HepG2 (cell line): ENCODE data around the gene SDC1. TPM values are rescaled to one million over a fixed set of nuclear protein-coding genes. Genes with fewer than 3 reads are reported as not detected.

ENCODE experiments used
- ARID5B ChIP-seq: IDR thresholded peaks from 2 replicates; pipeline ENCODE4 v1.4.0; 2020; ENCODE audit warnings: mild to moderate bottlenecking, missing genetic modification reagents
- CREB1 ChIP-seq, 2 experiments: fragments of 450-650 bp in 1 of 2; IDR thresholded peaks; 2 replicates each; pipeline ENCODE4 v1.6.1; 2016 to 2017; ENCODE audit warnings: control low read depth in 1 of 2, mild to moderate bottlenecking in 1 of 2, missing compliant biosample characterization in 1 of 2, missing genetic modification characterization in 1 of 2
- DPF2 ChIP-seq: sonication (generic); formaldehyde crosslinking; IDR thresholded peaks from 2 replicates; pipeline ENCODE4 v1.4.0; 2020; ENCODE audit warnings: mild to moderate bottlenecking, low read depth, missing genetic modification reagents, borderline replicate concordance
- EED ChIP-seq: sonication (generic); formaldehyde crosslinking; IDR thresholded peaks from 2 replicates; pipeline ENCODE4 v1.5.0; 2020; ENCODE audit warnings: mild to moderate bottlenecking, missing genetic modification reagents
- KDM5A ChIP-seq: fragments of 200-600 bp; sonication (generic); IDR thresholded peaks from 2 replicates; pipeline ENCODE4 v1.7.0; 2018; ENCODE audit warnings: antibody characterized with exemption, mild to moderate bottlenecking, low read length, borderline replicate concordance
- PHF5A ChIP-seq: IDR thresholded peaks from one replicate; pipeline ENCODE4 v1.6.1; 2018; ENCODE audit warnings: low read depth, missing genetic modification reagents; ENCODE audit not compliant: unreplicated experiment
- RAD51 ChIP-seq: fragments of 450-650 bp; IDR thresholded peaks from 2 replicates; pipeline ENCODE4 v1.6.1; 2016; ENCODE audit warnings: borderline replicate concordance
- SRSF9 ChIP-seq: fragments of 200-400 bp; formaldehyde crosslinking; IDR thresholded peaks from 2 replicates; pipeline ENCODE4 v1.6.1; 2018; ENCODE audit warnings: borderline replicate concordance, mild to moderate bottlenecking, low read depth, low read length; ENCODE audit not compliant: insufficient read depth, poor library complexity, severe bottlenecking
- TERF1 ChIP-seq: sonication (generic); formaldehyde crosslinking; IDR thresholded peaks from 2 replicates; pipeline ENCODE4 v1.8.0; 2022; ENCODE audit warnings: mild to moderate bottlenecking, missing genetic modification reagents, moderate library complexity
- ZBTB39 ChIP-seq: sonication (generic); formaldehyde crosslinking; IDR thresholded peaks from 2 replicates; pipeline ENCODE4 v1.5.0; 2020; ENCODE audit warnings: missing genetic modification reagents
- ZFX ChIP-seq: sonication (generic); formaldehyde crosslinking; IDR thresholded peaks from 2 replicates; pipeline ENCODE4 v1.4.0; 2020; ENCODE audit warnings: mild to moderate bottlenecking, low read depth, missing genetic modification reagents, moderate library complexity
- ZNF121 ChIP-seq: sonication (generic); formaldehyde crosslinking; IDR thresholded peaks from 2 replicates; pipeline ENCODE4 v1.5.0; 2020; ENCODE audit warnings: mild to moderate bottlenecking, missing genetic modification reagents
- ZNF580 ChIP-seq: IDR thresholded peaks from 2 replicates; pipeline ENCODE4 v1.6.1; 2016; ENCODE audit warnings: low read depth, borderline replicate concordance
- ZNF619 ChIP-seq: sonication (generic); formaldehyde crosslinking; IDR thresholded peaks from 2 replicates; pipeline ENCODE4 v1.4.0; 2020; ENCODE audit warnings: mild to moderate bottlenecking, missing genetic modification reagents
- ZNF75D ChIP-seq: sonication (generic); formaldehyde crosslinking; IDR thresholded peaks from 2 replicates; pipeline ENCODE4 v1.8.1; 2023; ENCODE audit warnings: missing genetic modification reagents, mild to moderate bottlenecking, borderline replicate concordance
- polyA plus RNA-seq, 8 experiments: library from polyadenylated mRNA; depleted of rRNA in 3 of 8; stranded (reverse) in 7 of 8; unstranded in 1 of 8; fragments of >200 nt; fragmentation: Illumina TruSeq in 4 of 8; extraction: Trizol in 4 of 8; gene quantifications; 2 replicates each; pipeline versions ENCODE4 v1.2.1 to v1.2.3, GENCODE V29; 2011 to 2016; ENCODE audit warnings: low read depth in 4 of 8, missing spikeins in 1 of 8, mixed read lengths in 1 of 8; ENCODE audit not compliant: insufficient read depth in 1 of 8
- total RNA-seq, 5 experiments: library from RNA; depleted of rRNA; stranded (reverse); fragments of >200 nt; fragmentation: Illumina TruSeq; extraction: Trizol; gene quantifications; 2 replicates each; pipeline ENCODE4 v1.2.3, GENCODE V29; 2016; ENCODE audit warnings: low read depth in 1 of 5
- TF ChIP-seq, protein P1 (sequence below): sonication (generic); formaldehyde crosslinking; IDR thresholded peaks from 2 replicates; pipeline ENCODE4 v1.4.0; 2020; ENCODE audit warnings: missing genetic modification reagents

Gene SDC1
- total and polyA plus RNA-seq, 2 of the 13 experiments (the other 11 are each of a cell fraction or from before 2014, with no cell fraction given): 108 to 119 TPM

DNA sequence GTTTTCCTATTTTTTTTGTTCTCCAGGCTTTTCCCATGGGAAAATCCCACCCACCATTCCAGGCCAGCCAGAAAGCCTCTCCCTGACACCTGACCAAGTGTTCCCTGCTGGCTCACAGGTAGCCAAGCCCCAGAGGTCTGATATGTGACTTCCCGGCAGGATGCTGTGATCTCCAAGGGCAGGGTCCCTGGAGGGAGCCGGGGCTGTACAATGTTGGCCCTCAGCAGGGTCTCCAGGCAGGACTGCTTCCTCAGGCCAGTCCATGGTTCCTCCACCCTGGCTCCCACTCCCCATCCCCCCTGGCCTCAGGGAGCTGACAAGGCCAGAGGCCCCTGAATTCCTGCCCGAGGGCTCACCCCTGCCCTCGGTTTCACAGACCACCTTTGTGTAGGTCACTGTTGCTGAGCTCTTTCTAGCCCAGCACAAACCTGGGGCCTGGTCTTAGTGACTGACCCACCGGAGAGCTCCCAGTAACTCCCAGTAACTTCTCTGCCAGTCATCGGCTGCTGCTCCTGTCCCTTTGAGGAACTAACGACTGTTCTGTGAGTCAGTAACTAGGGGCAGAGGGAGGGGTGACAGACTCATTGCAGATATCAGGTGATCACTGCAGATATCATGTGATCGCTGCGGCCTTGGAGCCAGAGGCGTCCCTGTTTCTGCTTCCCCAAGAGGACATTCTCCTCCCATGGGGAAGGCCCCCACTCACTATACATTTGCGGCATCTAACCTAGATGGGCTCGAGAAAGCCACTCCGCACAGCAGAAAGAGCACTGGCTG is 38.7 kb downstream of the SDC1 start (continued):
- peak; percentile 63; the same call in 1 of the 2 replicates for TF ChIP-seq ZFX (CRISPR knock-in tag)
- TF ChIP-seq KDM5A: peak; percentile 75; the same call in 1 of the 2 replicates
- TF ChIP-seq CREB1 (IDR thresholded peaks at IDR 0.05): peak; percentile 46; the same call in 1 of the 2 replicates
- no peak for TF ChIP-seq CREB1 (CRISPR knock-in tag; IDR thresholded peaks at IDR 0.05)
- TF ChIP-seq SRSF9: no peak
- TF ChIP-seq ZNF75D (CRISPR knock-in tag): no peak
- TF ChIP-seq ZNF580 (CRISPR knock-in tag): peak; percentile 23; the same call in 1 of the 2 replicates
- TF ChIP-seq, protein P1, sequence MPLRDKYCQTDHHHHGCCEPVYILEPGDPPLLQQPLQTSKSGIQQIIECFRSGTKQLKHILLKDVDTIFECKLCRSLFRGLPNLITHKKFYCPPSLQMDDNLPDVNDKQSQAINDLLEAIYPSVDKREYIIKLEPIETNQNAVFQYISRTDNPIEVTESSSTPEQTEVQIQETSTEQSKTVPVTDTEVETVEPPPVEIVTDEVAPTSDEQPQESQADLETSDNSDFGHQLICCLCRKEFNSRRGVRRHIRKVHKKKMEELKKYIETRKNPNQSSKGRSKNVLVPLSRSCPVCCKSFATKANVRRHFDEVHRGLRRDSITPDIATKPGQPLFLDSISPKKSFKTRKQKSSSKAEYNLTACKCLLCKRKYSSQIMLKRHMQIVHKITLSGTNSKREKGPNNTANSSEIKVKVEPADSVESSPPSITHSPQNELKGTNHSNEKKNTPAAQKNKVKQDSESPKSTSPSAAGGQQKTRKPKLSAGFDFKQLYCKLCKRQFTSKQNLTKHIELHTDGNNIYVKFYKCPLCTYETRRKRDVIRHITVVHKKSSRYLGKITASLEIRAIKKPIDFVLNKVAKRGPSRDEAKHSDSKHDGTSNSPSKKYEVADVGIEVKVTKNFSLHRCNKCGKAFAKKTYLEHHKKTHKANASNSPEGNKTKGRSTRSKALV (CRISPR knock-in tag): no peak
- peak; percentile 54 for TF ChIP-seq PHF5A (CRISPR knock-in tag)
- no peak for TF ChIP-seq TERF1 (CRISPR knock-in tag)
- peak; percentile 50; the same call in 1 of the 2 replicates for TF ChIP-seq ARID5B (CRISPR knock-in tag)
- TF ChIP-seq RAD51: peak; percentile 96
- TF ChIP-seq ZNF121 (CRISPR knock-in tag): peak; percentile 20; the same call in 1 of the 2 replicates
- no peak for TF ChIP-seq ZNF619
- peak; percentile 29; the same call in 1 of the 2 replicates for TF ChIP-seq EED (CRISPR knock-in tag)
- TF ChIP-seq ZBTB39 (CRISPR knock-in tag): no peak
- TF ChIP-seq DPF2 (CRISPR knock-in tag): no peak
